ENCODE data around the gene FNDC3B. TPM values are rescaled to one million over a fixed set of nuclear protein-coding genes. Genes with fewer than 3 reads are reported as not detected.

FNDC3B gene
- total and polyA plus RNA-seq, 12 donors = 9.7 to 118 (median 85.0) TPM

- Histone ChIP-seq H3K4me3 (no peak overlapping the region), H3K9me3 (no peaks in the 10 kb centered on the region), H3K36me3 (no peaks in the 10 kb centered on the region), H3K4me1 (peaks cover 3 to 100% (median 94%) of the 10 kb centered on the region in 9 donors), H3K27ac (peak overlapping the region in 3 of 10 donors; percentile 8 to 13 (median 13)), H3K27me3 (no peaks in the 10 kb centered on the region)
- no peak for DNase-seq
- TF ChIP-seq CTCF (IDR thresholded peaks at IDR 0.05) = no peak
- no peak for ATAC-seq
- WGBS, 2 donors = 70 to 74% methylated on average over 3 of the region's 3 CpGs
- intact Hi-C loops (cut with DNase I) = no loop called here
These were observed 63.5 kb downstream of the FNDC3B start for GRCh38 chr3:172102883-172103310.

GRCh38 chr3:172103724-172104123 lies 64.3 kb downstream of the FNDC3B start:
- H3K36me3 ChIP-seq = peaks cover 0 to 7% (median 0%) of the 10 kb centered on the region in 9 donors
- ATAC-seq (peak in 1 of 8 donors; percentile 32), DNase-seq (no peak)
- no peaks in the 10 kb centered on the region for H3K27me3 ChIP-seq
- no peaks in the 10 kb centered on the region for H3K9me3 ChIP-seq
- H3K27ac ChIP-seq = peak overlapping the region in 2 of 10 donors; percentile 8 to 13
- H3K4me3 ChIP-seq = no peak overlapping the region
- intact Hi-C loops (cut with DNase I) = no loop called here
- no peak for TF ChIP-seq CTCF (IDR thresholded peaks at IDR 0.05)
- peaks cover 3 to 100% (median 94%) of the 10 kb centered on the region in 9 donors for H3K4me1 ChIP-seq
- WGBS, 2 donors = 59 to 62% methylated on average over 2 of the region's 2 CpGs

GRCh38 chr3:172104471-172105072 lies 65.2 kb downstream of the FNDC3B start:
- Histone ChIP-seq H3K36me3 (peaks cover 0 to 7% (median 0%) of the 10 kb centered on the region in 9 donors), H3K27ac (peak overlapping the region in 3 of 10 donors; percentile 1 to 8 (median 6))

More at GRCh38 chr3:172104471-172105072, 65.2 kb downstream of the FNDC3B start:
- peak in 6 of 8 donors; percentile 61 to 74 (median 72) for ATAC-seq
- Histone ChIP-seq H3K4me1 (peaks cover 3 to 97% (median 89%) of the 10 kb centered on the region in 9 donors), H3K4me3 (no peak overlapping the region), H3K9me3 (no peaks in the 10 kb centered on the region), H3K27me3 (no peaks in the 10 kb centered on the region)
- intact Hi-C loops (cut with DNase I) = no loop called here
- TF ChIP-seq CTCF (IDR thresholded peaks at IDR 0.05) = no peak
- no peak for DNase-seq
- WGBS, 2 donors = 47 to 60% methylated on average over 2 of the region's 2 CpGs

Measured in heart right ventricle (tissue), 16 donors.